Fibroblast of upper back skin (primary cell): ENCODE measurements around the gene TMOD4.

Experiments
- DNase-seq: peaks from one replicate; pipeline ENCODE4 v3.0.0-alpha.2; 2013

Gene TMOD4

GRCh38 chr1:151175041-151175741 lies 590 bp downstream of the TMOD4 start:
- no peak for DNase-seq

- no peak for DNase-seq
Observed at GRCh38 chr1:151171190-151171589, 4.6 kb downstream of the TMOD4 start.

- DNase-seq = no peak
Observed at GRCh38 chr1:151167116-151167515, 8.7 kb downstream of the TMOD4 start.

GRCh38 chr1:151166505-151166956 lies 9.2 kb downstream of the TMOD4 start:
- DNase-seq = peak; percentile 67

GRCh38 chr1:151165738-151166504 lies 9.9 kb downstream of the TMOD4 start, which contains the start of the genes LYSMD1 and SCNM1:
TSS of gene LYSMD1 (minus strand) at chr1:151165902. CDS start at chr1:151165258, 644 bp downstream.
TSS of gene SCNM1 (plus strand) at chr1:151166144. CDS start at chr1:151166153, 9 bp downstream.
- DNase-seq = peak; percentile 99

GRCh38 chr1:151165281-151165737 lies 10.5 kb downstream of the TMOD4 start:
- DNase-seq = peak; percentile 56

- no peak for DNase-seq
Observed at GRCh38 chr1:151164732-151165280, 11.0 kb downstream of the TMOD4 start.

- no peak for DNase-seq
Observed at GRCh38 chr1:151159373-151159772, 16.4 kb downstream of the TMOD4 start.

- no peak for DNase-seq
Observed at GRCh38 chr1:151158751-151159251, 17.0 kb downstream of the TMOD4 start.

- DNase-seq = no peak
Observed at GRCh38 chr1:151158326-151158725, 17.5 kb downstream of the TMOD4 start.

- no peak for DNase-seq
Observed at GRCh38 chr1:151157067-151157531, 18.7 kb downstream of the TMOD4 start.

GRCh38 chr1:151156515-151156819 lies 19.3 kb downstream of the TMOD4 start, which contains the start of gene TNFAIP8L2:
TSS of gene TNFAIP8L2 (plus strand) at chr1:151156649. CDS start at chr1:151158698, 2,049 bp downstream.
- no peak for DNase-seq

GRCh38 chr1:151147665-151148064 lies 28.1 kb downstream of the TMOD4 start:
- DNase-seq = no peak

- DNase-seq = no peak
Observed at GRCh38 chr1:151147132-151147503, 28.7 kb downstream of the TMOD4 start.

- DNase-seq = peak; percentile 88
Observed at GRCh38 chr1:151146412-151147131, 29.2 kb downstream of the TMOD4 start, which contains the start of gene SEMA6C. TSS of gene SEMA6C (minus strand) at chr1:151146631. CDS start at chr1:151142621, 4,010 bp downstream.

GRCh38 chr1:151146072-151146411 lies 29.7 kb downstream of the TMOD4 start:
- no peak for DNase-seq

- DNase-seq = no peak
Observed at GRCh38 chr1:151145304-151146071, 30.3 kb downstream of the TMOD4 start.

GRCh38 chr1:151144474-151145303 lies 31.1 kb downstream of the TMOD4 start:
- DNase-seq = no peak

GRCh38 chr1:151143986-151144385 lies 31.8 kb downstream of the TMOD4 start:
- DNase-seq = no peak

- no peak for DNase-seq
Observed at GRCh38 chr1:151143057-151143435, 32.7 kb downstream of the TMOD4 start.
